Vagina (tissue), 2 donors: Measurements from ENCODE around the gene XPC.

ENCODE experiments used
- CTCF ChIP-seq, 3 experiments: fragments of 450-650 bp in 2 of 3; fragments of 200-600 bp in 1 of 3; sonication (generic) in 1 of 3; IDR thresholded peaks; one replicate each; pipeline ENCODE4 v1.5.1; 2017 to 2019; ENCODE audit warnings: antibody characterized with exemption in 3 of 3, mild to moderate bottlenecking in 2 of 3, moderate library complexity in 2 of 3
- POLR2A ChIP-seq, 2 donors: fragments of 450-650 bp; IDR thresholded peaks; one replicate each; pipeline ENCODE4 v1.6.1; 2017; ENCODE audit warnings: antibody characterized with exemption in 2 of 2, mild to moderate bottlenecking in 2 of 2, moderate library complexity in 2 of 2
- POLR2AphosphoS5 ChIP-seq, 2 donors: sonication (generic); formaldehyde crosslinking; IDR thresholded peaks; one replicate each; pipeline ENCODE4 v1.9.0; 2017; ENCODE audit warnings: antibody characterized with exemption in 2 of 2, mild to moderate bottlenecking in 2 of 2, low read depth in 1 of 2; ENCODE audit not compliant: insufficient read depth in 1 of 2

- TF ChIP-seq POLR2A (IDR thresholded peaks at IDR 0.05) (no peak), CTCF (IDR thresholded peaks at IDR 0.05) (no peak), POLR2AphosphoS5 (IDR thresholded peaks at IDR 0.05; ENCODE audit: insufficient read depth in 1 of 2, low read depth in 1 of 2) (no peak)
These were observed 17.1 kb downstream of the XPC start for GRCh38 chr3:14161282-14161681.
